HCT116 (cell line): ENCODE data around the gene BTBD9. TPM values are rescaled to one million over a fixed set of nuclear protein-coding genes. Genes with fewer than 3 reads are reported as not detected.

ENCODE experiments used
- ATAC-seq: fragments of 200-7000 bp; cut with Tn5 transposase; 2 replicates; pipeline ENCODE4 v1.9.1; 2020; ENCODE audit warnings: mild to moderate bottlenecking, moderate library complexity
- BruUV-seq: library from RNA; stranded (reverse); fragments of 400-500 nt; replicated peaks from 2 replicates; lab custom pipeline; 2021; lab: Mats Ljungman, UMichigan
- CTCF ChIA-PET: fragments of 300-600 bp; sonication (Branson Sonifier 250); formaldehyde crosslinking; loops from one replicate; lab custom pipeline; 2021; ENCODE audit warnings: antibody characterized with exemption; lab: Charles Lee
- POLR2A ChIA-PET: fragments of 300-600, 350-600 bp; sonication (Branson Sonifier 250); formaldehyde crosslinking; loops from one replicate; lab custom pipeline; 2021; ENCODE audit warnings: antibody characterized with exemption; lab: Charles Lee
- RAD21 ChIA-PET, 2 experiments: fragments of 300-600 bp; sonication (Branson Sonifier 250); formaldehyde crosslinking; loops; one replicate each; lab custom pipeline; 2023; ENCODE audit warnings: low total read pairs in 2 of 2; ENCODE audit not compliant: uncharacterized antibody in 2 of 2, unreplicated experiment in 2 of 2, low non-redundant PET in 1 of 2; lab: Charles Lee
- DNase-seq: peaks from one replicate; pipeline ENCODE4 v3.0.0-alpha.2; 2010; ENCODE audit warnings: low read depth, low spot score
- H2AFZ ChIP-seq: fragments of 200-600 bp; shearing (Covaris generic), sonication (generic); 2 replicates; pipeline ENCODE4 v1.6.1; 2017; ENCODE audit warnings: low read depth, mixed run types, mixed read lengths, antibody characterized with exemption, low read length; ENCODE audit not compliant: poor library complexity, severe bottlenecking
- H3K27ac ChIP-seq: 2 replicates; pipeline ENCODE4 v1.5.1; 2012; ENCODE audit warnings: low read depth, low read length
- H3K27me3 ChIP-seq: fragments of 200-600 bp; sonication (generic); 2 replicates; pipeline ENCODE4 v1.6.1; 2016; ENCODE audit warnings: mixed run types, low read length, mixed read lengths; ENCODE audit not compliant: insufficient read depth
- H3K36me3 ChIP-seq, 2 experiments: fragments of 200-500 bp in 1 of 2; fragments of 200-600 bp in 1 of 2; sonication (Bioruptor generic) in 1 of 2; sonication (generic) in 1 of 2; 2 replicates each; pipeline versions ENCODE4 v1.5.1 to v1.6.1; 2014 to 2016; ENCODE audit warnings: low read length in 2 of 2, inconsistent platforms in 1 of 2, mixed read lengths in 1 of 2, mixed run types in 1 of 2; ENCODE audit not compliant: insufficient read depth in 2 of 2, control insufficient read depth in 1 of 2
- H3K4me1 ChIP-seq, 2 experiments: fragments of 200-600 bp in 1 of 2; sonication (generic) in 1 of 2; 2 replicates each; pipeline versions ENCODE4 v1.5.1 to v1.6.1; 2012 to 2017; ENCODE audit warnings: low read length in 2 of 2, inconsistent platforms in 1 of 2, mild to moderate bottlenecking in 1 of 2, mixed read lengths in 1 of 2, mixed run types in 1 of 2, moderate library complexity in 1 of 2; ENCODE audit not compliant: insufficient read depth in 2 of 2, control insufficient read depth in 1 of 2
- H3K4me2 ChIP-seq: fragments of 200-600 bp; sonication (generic); 2 replicates; pipeline ENCODE4 v1.6.1; 2017; ENCODE audit warnings: mixed run types, low read length, mixed read lengths
- H3K4me3 ChIP-seq, 2 experiments: fragments of 200-600 bp in 1 of 2; sonication (generic) in 1 of 2; replicated peaks in 1 of 2; 2 replicates each; pipeline ENCODE4 v1.5.1; 2011 to 2016; ENCODE audit warnings: low read length in 2 of 2, control low read depth in 1 of 2, low read depth in 1 of 2, mild to moderate bottlenecking in 1 of 2, mixed read lengths in 1 of 2, mixed run types in 1 of 2
- H3K79me2 ChIP-seq: fragments of 200-600 bp; sonication (generic); 2 replicates; pipeline ENCODE4 v1.6.1; 2017; ENCODE audit warnings: mild to moderate bottlenecking, mixed run types, low read length, moderate library complexity, mixed read lengths; ENCODE audit not compliant: insufficient read depth
- H3K9ac ChIP-seq: fragments of 200-600 bp; sonication (generic); 2 replicates; pipeline ENCODE4 v1.6.1; 2016; ENCODE audit warnings: low read length, mixed read lengths
- H3K9me2 ChIP-seq: fragments of 200-600 bp; sonication (generic), shearing (Covaris generic); 2 replicates; pipeline ENCODE4 v1.6.1; 2017; ENCODE audit warnings: mixed run types, mild to moderate bottlenecking, moderate library complexity; ENCODE audit not compliant: insufficient read depth
- H3K9me3 ChIP-seq, 2 experiments: fragments of 200-500 bp in 1 of 2; fragments of 200-600 bp in 1 of 2; sonication (Bioruptor generic) in 1 of 2; sonication (generic) in 1 of 2; 2 replicates each; pipeline ENCODE4 v1.6.1; 2014 to 2017; ENCODE audit warnings: low read length in 2 of 2, mixed read lengths in 2 of 2, inconsistent platforms in 1 of 2, low read depth in 1 of 2, mild to moderate bottlenecking in 1 of 2, mixed run types in 1 of 2, moderate library complexity in 1 of 2; ENCODE audit not compliant: control insufficient read depth in 1 of 2, insufficient read depth in 1 of 2
- H4K20me1 ChIP-seq: fragments of 200-600 bp; sonication (generic), shearing (Covaris generic); 2 replicates; pipeline ENCODE4 v1.6.1; 2017; ENCODE audit warnings: mixed run types, mild to moderate bottlenecking, moderate library complexity; ENCODE audit not compliant: insufficient read depth
- CBX3 ChIP-seq: IDR thresholded peaks from 2 replicates; pipeline ENCODE4 v1.6.1; 2012; ENCODE audit warnings: low read depth
- CEBPB ChIP-seq: IDR thresholded peaks from 2 replicates; pipeline ENCODE4 v1.6.1; 2012; ENCODE audit warnings: low read depth
- ELF1 ChIP-seq: IDR thresholded peaks from 2 replicates; pipeline ENCODE4 v1.6.1; 2012; ENCODE audit warnings: low read depth, borderline replicate concordance
- POLR2AphosphoS5 ChIP-seq: IDR thresholded peaks from 2 replicates; pipeline ENCODE4 v1.6.1; 2011; ENCODE audit warnings: mild to moderate bottlenecking, low read depth, low read length, moderate library complexity
- SIN3A ChIP-seq: IDR thresholded peaks from 2 replicates; pipeline ENCODE4 v1.6.1; 2012; ENCODE audit warnings: low read depth
- YY1 ChIP-seq: IDR thresholded peaks from 2 replicates; pipeline ENCODE4 v1.6.1; 2011; ENCODE audit warnings: low read length, low read depth, moderate library complexity, mild to moderate bottlenecking; ENCODE audit not compliant: insufficient replicate concordance; ENCODE audit errors: extremely low read depth
- intact Hi-C: fragments of 100-400 bp; cut with micrococcal nuclease; formaldehyde crosslinking; loops from 2 replicates; pipeline ENCODE4 v1.10.0; 2022
- total RNA-seq: library from RNA; stranded (reverse); gene quantifications from one replicate; pipeline ENCODE4 v1.2.1, GENCODE V29; 2021; ENCODE audit not compliant: unreplicated experiment
- TF ChIP-seq, protein P1 (sequence below): IDR thresholded peaks from 2 replicates; pipeline ENCODE4 v1.6.1; 2012
- TF ChIP-seq, protein P2 (sequence below): IDR thresholded peaks from 2 replicates; pipeline ENCODE4 v1.6.1; 2012; ENCODE audit warnings: low read depth
- TF ChIP-seq, protein P3 (sequence below): IDR thresholded peaks from 2 replicates; pipeline ENCODE4 v1.6.1; 2012

The BTBD9 gene
- total RNA-seq, 1 experiment from 2014 or later = 10.9 TPM

DNA sequence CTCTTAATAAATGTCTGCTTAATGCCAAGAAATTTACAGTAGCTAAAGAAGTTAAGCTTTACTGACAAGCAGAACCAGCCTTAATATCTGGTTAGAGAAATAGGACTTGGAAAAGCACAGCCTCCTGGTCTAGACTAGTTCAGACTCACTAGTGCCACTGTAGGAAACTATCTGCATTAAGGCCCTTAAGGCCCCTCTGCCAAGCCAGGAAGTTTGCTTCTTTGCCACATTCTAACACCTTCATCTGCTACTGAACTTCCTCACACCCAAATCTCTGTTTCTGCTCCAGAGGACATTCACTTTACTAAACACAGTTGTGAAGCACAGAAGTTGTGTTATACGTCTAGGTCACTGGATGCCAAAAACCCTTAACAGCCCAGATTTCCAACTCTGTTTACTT lies 302.8 kb downstream of the BTBD9 start:
- H3K4me2 ChIP-seq = no peak overlapping the region
- TF ChIP-seq POLR2AphosphoS5 = no peak
- TF ChIP-seq, protein P1, sequence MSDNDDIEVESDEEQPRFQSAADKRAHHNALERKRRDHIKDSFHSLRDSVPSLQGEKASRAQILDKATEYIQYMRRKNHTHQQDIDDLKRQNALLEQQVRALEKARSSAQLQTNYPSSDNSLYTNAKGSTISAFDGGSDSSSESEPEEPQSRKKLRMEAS = no peak
- TF ChIP-seq SIN3A = no peak
- no peak for TF ChIP-seq CBX3
- no peak for TF ChIP-seq YY1
- TF ChIP-seq ELF1 = no peak
- no peak for TF ChIP-seq CEBPB
- TF ChIP-seq, protein P2, sequence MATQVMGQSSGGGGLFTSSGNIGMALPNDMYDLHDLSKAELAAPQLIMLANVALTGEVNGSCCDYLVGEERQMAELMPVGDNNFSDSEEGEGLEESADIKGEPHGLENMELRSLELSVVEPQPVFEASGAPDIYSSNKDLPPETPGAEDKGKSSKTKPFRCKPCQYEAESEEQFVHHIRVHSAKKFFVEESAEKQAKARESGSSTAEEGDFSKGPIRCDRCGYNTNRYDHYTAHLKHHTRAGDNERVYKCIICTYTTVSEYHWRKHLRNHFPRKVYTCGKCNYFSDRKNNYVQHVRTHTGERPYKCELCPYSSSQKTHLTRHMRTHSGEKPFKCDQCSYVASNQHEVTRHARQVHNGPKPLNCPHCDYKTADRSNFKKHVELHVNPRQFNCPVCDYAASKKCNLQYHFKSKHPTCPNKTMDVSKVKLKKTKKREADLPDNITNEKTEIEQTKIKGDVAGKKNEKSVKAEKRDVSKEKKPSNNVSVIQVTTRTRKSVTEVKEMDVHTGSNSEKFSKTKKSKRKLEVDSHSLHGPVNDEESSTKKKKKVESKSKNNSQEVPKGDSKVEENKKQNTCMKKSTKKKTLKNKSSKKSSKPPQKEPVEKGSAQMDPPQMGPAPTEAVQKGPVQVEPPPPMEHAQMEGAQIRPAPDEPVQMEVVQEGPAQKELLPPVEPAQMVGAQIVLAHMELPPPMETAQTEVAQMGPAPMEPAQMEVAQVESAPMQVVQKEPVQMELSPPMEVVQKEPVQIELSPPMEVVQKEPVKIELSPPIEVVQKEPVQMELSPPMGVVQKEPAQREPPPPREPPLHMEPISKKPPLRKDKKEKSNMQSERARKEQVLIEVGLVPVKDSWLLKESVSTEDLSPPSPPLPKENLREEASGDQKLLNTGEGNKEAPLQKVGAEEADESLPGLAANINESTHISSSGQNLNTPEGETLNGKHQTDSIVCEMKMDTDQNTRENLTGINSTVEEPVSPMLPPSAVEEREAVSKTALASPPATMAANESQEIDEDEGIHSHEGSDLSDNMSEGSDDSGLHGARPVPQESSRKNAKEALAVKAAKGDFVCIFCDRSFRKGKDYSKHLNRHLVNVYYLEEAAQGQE = no peak
- TF ChIP-seq, protein P3, sequence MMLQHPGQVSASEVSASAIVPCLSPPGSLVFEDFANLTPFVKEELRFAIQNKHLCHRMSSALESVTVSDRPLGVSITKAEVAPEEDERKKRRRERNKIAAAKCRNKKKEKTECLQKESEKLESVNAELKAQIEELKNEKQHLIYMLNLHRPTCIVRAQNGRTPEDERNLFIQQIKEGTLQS = no peak
- no peak for DNase-seq
- H3K27ac ChIP-seq = no peak overlapping the region
- H4K20me1 ChIP-seq = no peaks in the 10 kb centered on the region
- H3K79me2 ChIP-seq = no peaks in the 10 kb centered on the region
- intact Hi-C loops = no loop called here
- H3K36me3 ChIP-seq = no peaks in the 10 kb centered on the region
- H3K4me1 ChIP-seq = no peaks in the 10 kb centered on the region
- H3K9ac ChIP-seq = no peak overlapping the region
- POLR2A ChIA-PET = no interaction called here
- H3K9me3 ChIP-seq = peaks cover 0 to 5% of the 10 kb centered on the region in 2 experiments; a peak in 1 of 4 replicates
- RAD21 ChIA-PET = no interaction called here
- H3K4me3 ChIP-seq = no peak overlapping the region
- H3K27me3 ChIP-seq = no peaks in the 10 kb centered on the region
- no TSS peak for BruUV-seq
- no peak for ATAC-seq
- H2AFZ ChIP-seq = no peak overlapping the region
- H3K9me2 ChIP-seq = no peaks in the 10 kb centered on the region
- CTCF ChIA-PET = no interaction called here
